CD4-positive, CD25-positive, alpha-beta regulatory T cell (primary cell): ENCODE results near the gene RFWD3. TPM values are rescaled to one million over a fixed set of nuclear protein-coding genes. Genes with fewer than 3 reads are reported as not detected.
"Not testable (repeated sequence)": the region's sequence is repeated elsewhere in the genome, so short reads cannot be mapped to it uniquely, and the experiment has no call there.

Experiments
- ATAC-seq, 2 donors: fragments of 150-1000 bp; cut with Tn5 transposase; one replicate each; pipeline ENCODE4 v1.10.0; 2021; ENCODE audit warnings: low read depth in 2 of 2, moderate number of reproducible peaks in 2 of 2, moderate library complexity in 1 of 2
- DNase-seq, 3 donors: peaks; one replicate each; pipeline versions ENCODE4 v3.0.0 to v3.0.0-alpha.2; 2012 to 2022; ENCODE audit warnings: mixed read lengths in 1 of 3
- H3K27ac ChIP-seq: one replicate; pipeline ENCODE4 v1.7.0; 2013; ENCODE audit warnings: mild to moderate bottlenecking, low read length; ENCODE audit not compliant: insufficient read depth, poor library complexity, severe bottlenecking
- H3K27me3 ChIP-seq: one replicate; pipeline ENCODE4 v1.7.0; 2013; ENCODE audit warnings: low read length; ENCODE audit not compliant: control insufficient read depth, insufficient read depth
- H3K36me3 ChIP-seq: one replicate; pipeline ENCODE4 v1.7.0; 2013; ENCODE audit warnings: mild to moderate bottlenecking, low read length, moderate library complexity; ENCODE audit not compliant: control insufficient read depth, insufficient read depth
- H3K4me1 ChIP-seq: 2 replicates; pipeline ENCODE4 v1.7.0; 2013; ENCODE audit warnings: mild to moderate bottlenecking, low read length; ENCODE audit not compliant: insufficient read depth, control insufficient read depth, poor library complexity, severe bottlenecking
- H3K4me3 ChIP-seq: one replicate; pipeline ENCODE4 v1.7.0; 2013; ENCODE audit warnings: low read depth, mild to moderate bottlenecking, low read length, moderate library complexity
- H3K9me3 ChIP-seq, 2 experiments: 1 replicate in 1 of 2; 2 replicates in 1 of 2; pipeline ENCODE4 v1.7.0; 2013; ENCODE audit warnings: low read length in 2 of 2, mild to moderate bottlenecking in 1 of 2, moderate library complexity in 1 of 2; ENCODE audit not compliant: control insufficient read depth in 2 of 2
- H3K27ac Mint-ChIP-seq, 3 donors: one replicate each; pipeline ENCODE4 v1.8.0; 2020 to 2022; ENCODE audit warnings: mild to moderate bottlenecking in 3 of 3, mixed read lengths in 3 of 3, moderate library complexity in 2 of 3
- H3K27me3 Mint-ChIP-seq: one replicate; pipeline ENCODE4 v1.8.0; 2022; ENCODE audit warnings: mild to moderate bottlenecking, mixed read lengths
- H3K36me3 Mint-ChIP-seq: one replicate; pipeline ENCODE4 v1.8.0; 2020; ENCODE audit warnings: mixed read lengths
- H3K4me1 Mint-ChIP-seq, 4 donors: one replicate each; pipeline ENCODE4 v1.8.0; 2020 to 2022; ENCODE audit warnings: mixed read lengths in 4 of 4, mild to moderate bottlenecking in 1 of 4
- H3K4me3 Mint-ChIP-seq, 4 donors: one replicate each; pipeline ENCODE4 v1.8.0; 2020 to 2022; ENCODE audit warnings: mild to moderate bottlenecking in 4 of 4, mixed read lengths in 4 of 4, moderate library complexity in 3 of 4
- H3K9me3 Mint-ChIP-seq, 7 donors: one replicate each; pipeline ENCODE4 v1.8.0; 2020 to 2022; ENCODE audit warnings: mixed read lengths in 7 of 7, mild to moderate bottlenecking in 3 of 7, moderate library complexity in 2 of 7
- polyA plus RNA-seq, 4 donors: library from polyadenylated mRNA; unstranded; fragments of 300-500 nt; fragmentation: Illumina TruSeq; gene quantifications; one replicate each; pipeline ENCODE4 v1.2.3, GENCODE V29; 2021
- total RNA-seq: library from RNA; stranded (reverse); gene quantifications from one replicate; pipeline ENCODE4 v1.2.3, GENCODE V29; 2022

RFWD3 gene
- total and polyA plus RNA-seq, 5 donors from 2014 or later, result 17.8 to 48.5 (median 21.7) TPM

- no peak overlapping the region for H3K27ac ChIP-seq
- Mint-ChIP-seq H3K4me1 (peaks cover 0 to 3% (median 2%) of the 10 kb centered on the region in 4 donors), H3K9me3 (peaks cover 0 to 2% (median 0%) of the 10 kb centered on the region in 7 donors), H3K27me3 (no peaks in the 10 kb centered on the region), H3K4me3 (no peak overlapping the region), H3K36me3 (peaks cover 35% of the 10 kb centered on the region), H3K27ac (no peak overlapping the region)
- DNase-seq (no peak), ATAC-seq (no peak)
- no peak overlapping the region for H3K4me3 ChIP-seq
- H3K36me3 ChIP-seq, result peaks cover 80% of the 10 kb centered on the region
- no peaks in the 10 kb centered on the region for H3K4me1 ChIP-seq
- H3K9me3 ChIP-seq, result no peaks in the 10 kb centered on the region
- no peaks in the 10 kb centered on the region for H3K27me3 ChIP-seq
Observed at GRCh38 chr16:74680681-74681080, 14.0 kb upstream of the RFWD3 start.

- peaks cover 38% of the 10 kb centered on the region for H3K36me3 Mint-ChIP-seq
- H3K4me3 ChIP-seq, result no peak overlapping the region
- peak overlapping the region in 1 of 3 donors; percentile 87 for H3K27ac Mint-ChIP-seq
- no peaks in the 10 kb centered on the region for H3K4me1 ChIP-seq
- H3K4me1 Mint-ChIP-seq, result peaks cover 0 to 3% (median 2%) of the 10 kb centered on the region in 4 donors
- no peak overlapping the region for H3K27ac ChIP-seq
- ATAC-seq, result no peak
- H3K36me3 ChIP-seq, result peaks cover 80% of the 10 kb centered on the region
- no peaks in the 10 kb centered on the region for H3K9me3 ChIP-seq
- no peak for DNase-seq
- peaks cover 0 to 2% (median 0%) of the 10 kb centered on the region in 7 donors for H3K9me3 Mint-ChIP-seq
- no peaks in the 10 kb centered on the region for H3K27me3 ChIP-seq
- no peak overlapping the region for H3K4me3 Mint-ChIP-seq
- no peaks in the 10 kb centered on the region for H3K27me3 Mint-ChIP-seq
Observed at GRCh38 chr16:74679983-74680382, 13.3 kb upstream of the RFWD3 start.

GRCh38 chr16:74677868-74678267 is 11.2 kb upstream of the RFWD3 start:
- peak overlapping the region in 1 of 3 donors; percentile 66 for H3K27ac Mint-ChIP-seq

GRCh38 chr16:74673876-74674275 is 7.2 kb upstream of the RFWD3 start:
- H3K36me3 Mint-ChIP-seq, result peaks cover 44% of the 10 kb centered on the region
- no peak for ATAC-seq

More at GRCh38 chr16:74677868-74678267, 11.2 kb upstream of the RFWD3 start:
- H3K27me3 ChIP-seq, result no peaks in the 10 kb centered on the region
- Mint-ChIP-seq H3K36me3 (peaks cover 48% of the 10 kb centered on the region), H3K27me3 (no peaks in the 10 kb centered on the region), H3K4me3 (no peak overlapping the region), H3K4me1 (peaks cover 0 to 3% (median 2%) of the 10 kb centered on the region in 4 donors), H3K9me3 (peaks cover 0 to 2% (median 0%) of the 10 kb centered on the region in 7 donors)
- H3K4me1 ChIP-seq, result no peaks in the 10 kb centered on the region
- H3K27ac ChIP-seq, result no peak overlapping the region
- no peak for DNase-seq
- H3K9me3 ChIP-seq, result no peaks in the 10 kb centered on the region
- no peak for ATAC-seq
- no peak overlapping the region for H3K4me3 ChIP-seq
- H3K36me3 ChIP-seq, result peaks cover 83% of the 10 kb centered on the region

GRCh38 chr16:74668877-74669276 is 2.2 kb upstream of the RFWD3 start:
- not testable (repeated sequence) for H3K27ac Mint-ChIP-seq, DNase-seq
- peaks cover 29% of the 10 kb centered on the region for H3K36me3 Mint-ChIP-seq

More at GRCh38 chr16:74673876-74674275, 7.2 kb upstream of the RFWD3 start:
- Mint-ChIP-seq H3K27ac (peak overlapping the region in 1 of 3 donors; percentile 61), H3K27me3 (no peaks in the 10 kb centered on the region), H3K4me1 (no peaks in the 10 kb centered on the region), H3K4me3 (no peak overlapping the region), H3K9me3 (peaks cover 0 to 2% (median 0%) of the 10 kb centered on the region in 7 donors)
- Histone ChIP-seq H3K9me3 (no peaks in the 10 kb centered on the region), H3K27ac (no peak overlapping the region), H3K4me1 (no peaks in the 10 kb centered on the region), H3K27me3 (no peaks in the 10 kb centered on the region), H3K4me3 (no peak overlapping the region), H3K36me3 (peaks cover 61% of the 10 kb centered on the region)
- no peak for DNase-seq

GRCh38 chr16:74667255-74667700 is 601 bp upstream of the RFWD3 start:
- Mint-ChIP-seq H3K27ac (peak overlapping the region in 2 of 3 donors; percentile 31 to 94), H3K4me1 (peaks cover 11 to 49% (median 29%) of the 10 kb centered on the region in 4 donors), H3K9me3 (no peaks in the 10 kb centered on the region), H3K4me3 (peak overlapping the region; percentile 94 to 98 (median 97)), H3K27me3 (no peaks in the 10 kb centered on the region), H3K36me3 (peaks cover 30% of the 10 kb centered on the region)
- peak overlapping the region; percentile 99 for H3K4me3 ChIP-seq
- DNase-seq (peak in 1 of 3 donors; percentile 47), ATAC-seq (no peak)
- peaks cover 37% of the 10 kb centered on the region for H3K4me1 ChIP-seq
- H3K27me3 ChIP-seq, result no peaks in the 10 kb centered on the region
- H3K36me3 ChIP-seq, result peaks cover 37% of the 10 kb centered on the region
- H3K27ac ChIP-seq, result no peak overlapping the region
- H3K9me3 ChIP-seq, result no peaks in the 10 kb centered on the region

More at GRCh38 chr16:74668877-74669276, 2.2 kb upstream of the RFWD3 start:
- Histone ChIP-seq H3K4me1 (peaks cover 25% of the 10 kb centered on the region), H3K36me3 (peaks cover 37% of the 10 kb centered on the region)
- not testable (repeated sequence) for H3K27ac ChIP-seq, H3K9me3 ChIP-seq, H3K27me3 Mint-ChIP-seq, ATAC-seq, H3K4me3 ChIP-seq, H3K27me3 ChIP-seq, H3K9me3 Mint-ChIP-seq
- peak overlapping the region in 2 of 4 donors; percentile 65 to 96 for H3K4me3 Mint-ChIP-seq
- peaks cover 7 to 33% (median 17%) of the 10 kb centered on the region in 4 donors for H3K4me1 Mint-ChIP-seq

- peaks cover 25% of the 10 kb centered on the region for H3K36me3 Mint-ChIP-seq
- H3K27me3 ChIP-seq, result no peaks in the 10 kb centered on the region
- H3K4me1 Mint-ChIP-seq, result peaks cover 21 to 60% (median 37%) of the 10 kb centered on the region in 4 donors
- H3K4me1 ChIP-seq, result peaks cover 40% of the 10 kb centered on the region
- H3K9me3 ChIP-seq, result no peaks in the 10 kb centered on the region
- peaks cover 37% of the 10 kb centered on the region for H3K36me3 ChIP-seq
- H3K9me3 Mint-ChIP-seq, result no peaks in the 10 kb centered on the region
- peak overlapping the region; percentile 91 for H3K4me3 ChIP-seq
- H3K4me3 Mint-ChIP-seq, result peak overlapping the region; percentile 94 to 98 (median 97)
- H3K27ac ChIP-seq, result peak overlapping the region; percentile 84
- H3K27me3 Mint-ChIP-seq, result no peaks in the 10 kb centered on the region
- ATAC-seq (no peak), DNase-seq (no peak)
- H3K27ac Mint-ChIP-seq, result peak overlapping the region in 2 of 3 donors; percentile 25 to 94
Observed at GRCh38 chr16:74666010-74666421, 661 bp downstream of the RFWD3 start.

- peaks cover 32 to 91% (median 63%) of the 10 kb centered on the region in 4 donors for H3K4me1 Mint-ChIP-seq
- H3K27ac Mint-ChIP-seq, result peak overlapping the region in 1 of 3 donors; percentile 34
- no peak for DNase-seq
- Histone ChIP-seq H3K9me3 (no peaks in the 10 kb centered on the region), H3K4me1 (peaks cover 54% of the 10 kb centered on the region), H3K27me3 (no peaks in the 10 kb centered on the region), H3K4me3 (no peak overlapping the region), H3K36me3 (peaks cover 71% of the 10 kb centered on the region), H3K27ac (no peak overlapping the region)
- no peaks in the 10 kb centered on the region for H3K27me3 Mint-ChIP-seq
- peak overlapping the region in 2 of 4 donors; percentile 21 to 39 for H3K4me3 Mint-ChIP-seq
- H3K9me3 Mint-ChIP-seq, result peaks cover 0 to 1% (median 0%) of the 10 kb centered on the region in 7 donors
- no peak for ATAC-seq
- H3K36me3 Mint-ChIP-seq, result peaks cover 56% of the 10 kb centered on the region
Observed at GRCh38 chr16:74661064-74661463, 5.6 kb downstream of the RFWD3 start.
